GM19351 (cell line): Measurements from ENCODE around the gene ZNF20.
A peak's percentile ranks its signal among the peaks of the same experiment; 100 is the strongest.

Experiments
- ATAC-seq: cut with Tn5 transposase; IDR thresholded peaks from one replicate; pipeline ENCODE4 v1.9.1; 2021; ENCODE audit warnings: mild to moderate bottlenecking, moderate library complexity; ENCODE audit not compliant: unreplicated experiment

ZNF20 gene

GRCh38 chr19:12139885-12140544, at the start of gene ZNF20:
ZNF20 (minus strand) TSS chr19:12140350; CDS start chr19:12140182, 168 bp downstream.
- peak; percentile 86 for ATAC-seq

DNA sequence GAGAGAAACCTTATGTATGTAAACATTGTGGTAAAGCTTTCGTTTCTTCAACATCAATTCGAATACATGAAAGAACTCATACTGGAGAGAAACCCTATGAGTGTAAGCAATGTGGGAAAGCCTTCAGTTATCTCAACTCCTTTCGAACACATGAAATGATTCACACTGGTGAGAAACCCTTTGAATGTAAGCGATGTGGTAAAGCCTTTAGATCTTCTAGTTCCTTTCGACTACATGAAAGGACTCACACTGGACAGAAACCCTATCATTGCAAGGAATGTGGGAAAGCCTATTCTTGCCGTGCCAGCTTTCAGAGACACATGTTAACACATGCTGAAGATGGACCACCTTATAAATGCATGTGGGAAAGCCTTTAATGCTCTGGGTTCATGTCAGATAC, 47.5 kb upstream of the ZNF20 start:
- ATAC-seq: no peak

DNA sequence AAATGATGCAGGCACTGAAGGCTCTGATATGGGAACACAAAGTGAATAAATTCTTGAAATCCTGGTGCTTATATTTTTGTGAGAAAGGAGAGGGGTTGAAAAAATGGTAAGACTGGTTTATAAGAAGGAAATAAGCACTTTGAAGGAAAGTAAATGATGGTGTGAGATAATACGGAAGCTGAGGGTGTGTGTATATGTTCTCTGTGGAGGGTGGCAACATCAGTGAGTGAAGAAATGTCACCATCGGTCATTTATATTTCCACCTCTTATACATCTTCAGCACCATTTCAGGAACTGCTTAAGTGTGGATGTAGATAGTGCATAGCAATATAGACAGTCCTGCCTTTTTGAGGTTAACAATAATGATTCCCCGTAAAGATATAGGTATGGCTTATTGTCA, 40.2 kb upstream of the ZNF20 start:
- ATAC-seq: no peak

DNA sequence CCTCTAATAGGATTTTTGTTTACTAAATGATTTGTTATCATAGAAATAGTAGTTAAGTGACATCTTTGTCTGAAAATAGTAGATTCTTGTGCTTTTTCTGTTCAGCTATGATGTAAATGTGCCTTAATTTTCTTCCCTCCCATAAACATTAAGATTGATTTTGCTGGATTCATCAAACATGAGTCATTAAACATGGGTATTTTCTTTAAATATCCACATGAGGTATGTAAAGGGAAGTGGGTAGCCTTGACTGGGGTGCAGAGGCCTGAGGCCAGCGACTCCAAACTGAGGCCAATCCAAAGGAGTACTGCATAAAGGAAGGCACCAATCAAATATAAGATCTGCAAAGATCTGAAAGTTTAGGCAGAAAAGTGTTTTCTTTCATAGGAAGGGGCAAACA, 26.5 kb upstream of the ZNF20 start:
- no peak for ATAC-seq

DNA sequence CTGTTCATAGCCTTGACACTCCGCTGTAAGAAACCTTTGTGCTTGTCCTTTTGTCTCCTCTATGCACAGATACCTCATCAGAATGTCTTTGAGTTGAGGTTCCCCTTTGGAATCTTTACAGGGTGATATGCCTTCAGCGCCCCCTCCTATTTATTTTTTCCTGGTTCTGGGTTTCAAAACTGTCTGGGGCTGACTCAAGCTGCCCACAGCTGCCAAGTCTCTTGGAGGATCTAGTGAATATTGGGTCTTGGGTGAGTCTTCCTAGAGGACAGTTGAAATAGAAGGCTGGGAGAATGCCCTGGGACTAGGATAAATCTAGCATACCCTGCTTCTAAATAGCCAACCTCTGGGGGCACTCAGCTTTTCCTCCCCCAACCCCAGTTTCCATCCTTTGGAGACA, 23.7 kb upstream of the ZNF20 start:
- ATAC-seq: no peak

GRCh38 chr19:12162882-12163806, 23.0 kb upstream of the ZNF20 start, which contains the start of gene ZNF136:
ZNF136 (plus strand) TSS chr19:12163096; CDS start chr19:12163204, 108 bp downstream.
- ATAC-seq: peak; percentile 97

DNA sequence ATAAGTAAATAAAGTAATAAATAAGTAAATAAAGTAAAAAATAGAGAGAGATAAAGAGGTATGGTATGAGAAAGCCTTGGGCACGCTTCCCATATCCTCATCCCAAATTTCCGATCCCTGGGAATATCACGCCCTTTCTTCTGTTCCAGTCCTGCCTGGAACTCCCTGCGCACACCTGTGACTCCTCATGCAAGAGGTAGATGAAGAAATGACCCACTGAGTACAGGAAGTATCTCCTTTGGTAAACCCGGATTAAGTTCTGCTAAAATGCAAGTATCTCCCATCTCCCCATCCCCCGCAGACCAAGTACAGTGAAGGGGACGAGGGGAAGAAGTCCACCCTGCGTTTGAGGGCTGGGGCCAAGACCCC, 22.3 kb upstream of the ZNF20 start:
- peak; percentile 10 for ATAC-seq

DNA sequence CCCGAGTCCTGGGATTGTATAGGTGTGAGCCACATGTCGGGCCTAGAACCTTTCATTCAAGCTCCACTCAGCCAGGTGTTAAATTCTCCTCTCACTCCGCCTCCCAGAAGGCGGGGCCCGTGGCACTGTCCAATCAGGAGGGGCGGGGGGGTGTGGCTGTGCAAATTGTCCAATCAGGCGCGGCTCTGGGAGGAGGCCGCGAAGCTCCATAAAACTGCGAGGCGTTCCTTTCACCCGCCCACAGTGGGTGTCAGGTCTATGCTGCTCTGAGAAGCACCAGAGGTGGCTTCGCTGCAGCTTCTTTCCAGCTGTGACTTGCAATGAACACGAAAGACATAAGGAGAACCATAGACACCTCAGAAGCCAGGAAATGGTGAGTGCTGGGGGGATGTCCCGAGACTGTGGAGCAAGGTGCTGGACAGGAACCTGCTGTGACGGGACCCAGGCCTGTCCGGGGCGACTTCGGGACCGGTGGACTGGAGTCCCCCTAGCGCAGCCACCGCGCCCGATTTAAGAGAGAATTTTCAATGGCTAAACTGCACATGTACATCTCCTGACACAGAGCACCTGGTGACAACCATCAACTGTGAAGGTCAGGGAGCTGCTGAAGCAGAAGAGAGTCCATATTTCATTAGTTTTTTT, 19.7 kb upstream of the ZNF20 start:
- ATAC-seq: no peak

DNA sequence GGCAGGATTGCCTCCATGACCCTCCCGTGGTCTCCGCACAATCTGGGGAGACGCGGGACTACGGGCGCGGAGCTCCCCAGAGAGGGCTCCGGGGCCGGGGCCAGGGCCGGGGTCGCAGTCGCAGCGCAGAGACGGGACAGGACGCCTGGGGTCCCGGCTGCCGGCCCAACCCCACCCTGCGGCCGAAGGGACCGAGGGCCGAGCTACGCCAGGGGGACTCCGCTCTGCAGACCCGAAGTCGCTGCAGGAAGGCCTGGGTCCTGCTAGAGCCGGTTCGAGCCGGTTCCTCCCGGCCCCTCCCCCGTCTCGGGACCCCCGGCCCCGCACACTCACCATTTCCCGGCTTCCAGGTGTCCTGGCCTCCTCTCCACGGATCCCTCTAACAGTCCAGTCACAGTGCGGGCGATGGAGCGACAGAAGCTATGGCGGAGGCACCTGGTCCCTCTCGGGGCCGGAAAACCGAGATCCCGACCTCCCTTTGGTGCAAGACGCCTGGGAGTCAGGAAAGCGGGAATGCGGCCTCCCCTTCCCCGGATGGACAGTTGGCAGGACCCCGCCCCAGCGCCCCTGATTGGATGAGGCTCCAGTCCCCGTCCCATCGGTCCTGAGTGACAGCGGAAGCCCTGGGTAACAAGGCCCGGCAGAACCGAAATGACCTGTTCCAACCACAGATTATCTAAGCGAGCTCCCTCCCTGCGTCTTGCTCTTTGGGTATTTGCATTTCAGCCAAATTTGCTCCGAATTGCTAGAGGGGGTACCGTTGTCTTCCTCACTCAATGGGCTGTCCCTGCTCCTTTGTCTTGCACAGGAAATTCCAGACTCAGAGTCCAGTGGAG, 16.3 kb upstream of the ZNF20 start, which contains the start of gene ZNF625:
TSS of gene ZNF625 (minus strand) at position 512 of the 836 bp plus-strand sequence. CDS start at position 336, 176 bp downstream.
- peak; percentile 59 for ATAC-seq

DNA sequence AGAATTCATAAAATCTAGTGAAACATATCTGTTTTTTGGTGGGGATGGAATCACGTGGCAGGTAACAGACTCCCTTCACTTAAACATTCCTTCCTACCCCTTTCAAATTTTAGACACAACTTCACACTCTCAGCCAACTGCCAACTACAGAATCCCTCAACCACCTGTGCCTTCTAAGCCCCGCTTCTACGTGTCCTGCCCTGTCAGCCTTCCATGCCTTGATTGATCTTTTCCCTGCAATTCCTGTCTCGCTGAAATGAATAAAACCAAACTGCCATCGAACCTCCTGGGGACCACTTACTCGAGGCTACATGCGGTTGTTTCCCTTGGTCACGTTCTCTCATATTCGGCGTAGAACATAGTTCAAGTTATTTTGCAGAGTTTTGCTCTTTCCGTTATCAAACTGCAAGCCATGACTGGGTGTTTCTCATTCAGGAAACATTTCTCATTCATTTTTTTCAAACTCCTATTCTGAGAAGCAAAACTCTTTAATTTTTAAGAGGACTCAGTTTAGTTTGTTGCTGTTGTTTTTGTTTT, 15.2 kb upstream of the ZNF20 start:
- ATAC-seq: no peak

DNA sequence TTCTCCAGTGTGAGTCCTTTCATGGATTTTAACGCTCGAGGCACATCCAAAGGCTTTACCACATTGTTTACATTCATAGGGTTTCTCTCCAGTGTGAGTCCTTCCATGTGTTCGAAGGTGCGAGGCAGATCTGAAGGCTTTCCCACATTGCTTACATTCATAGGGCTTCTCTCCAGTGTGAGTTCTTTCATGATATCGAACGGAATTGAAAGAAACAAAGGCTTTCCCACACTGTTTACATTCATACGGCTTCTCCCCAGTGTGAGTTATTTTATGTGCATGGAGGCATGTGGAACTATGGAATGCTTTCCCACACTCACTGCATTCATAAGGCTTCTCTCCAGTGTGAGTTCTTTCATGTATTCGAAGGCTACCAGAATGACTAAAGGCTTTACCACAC, 5.2 kb upstream of the ZNF20 start:
- ATAC-seq: no peak

GRCh38 chr19:12141405-12141736, 1.2 kb upstream of the ZNF20 start:
- ATAC-seq: no peak

- peak; percentile 18 for ATAC-seq
These were observed 625 bp upstream of the ZNF20 start for GRCh38 chr19:12140545-12141404.

GRCh38 chr19:12139269-12139668, 881 bp downstream of the ZNF20 start:
- ATAC-seq: no peak

- no peak for ATAC-seq
These were observed 2.8 kb downstream of the ZNF20 start for GRCh38 chr19:12137221-12137940.

DNA sequence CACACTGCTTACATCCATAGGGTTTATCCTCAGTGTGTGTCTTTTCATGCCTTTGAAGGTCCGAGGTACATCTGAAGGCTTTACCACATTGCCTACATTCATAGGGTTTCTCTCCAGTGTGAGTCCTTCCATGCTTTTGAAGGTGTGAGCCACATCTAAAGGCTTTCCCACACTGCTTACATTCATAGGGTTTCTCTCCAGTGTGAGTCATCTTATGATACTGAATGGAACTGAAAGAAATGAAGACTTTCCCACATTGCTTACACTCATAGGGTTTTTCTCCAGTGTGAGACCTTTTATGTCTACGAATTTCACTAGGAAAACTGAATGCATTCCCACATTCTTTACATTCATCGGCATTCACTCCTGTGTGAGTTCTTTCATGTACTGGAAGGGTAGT, 7.1 kb downstream of the ZNF20 start:
- no peak for ATAC-seq

DNA sequence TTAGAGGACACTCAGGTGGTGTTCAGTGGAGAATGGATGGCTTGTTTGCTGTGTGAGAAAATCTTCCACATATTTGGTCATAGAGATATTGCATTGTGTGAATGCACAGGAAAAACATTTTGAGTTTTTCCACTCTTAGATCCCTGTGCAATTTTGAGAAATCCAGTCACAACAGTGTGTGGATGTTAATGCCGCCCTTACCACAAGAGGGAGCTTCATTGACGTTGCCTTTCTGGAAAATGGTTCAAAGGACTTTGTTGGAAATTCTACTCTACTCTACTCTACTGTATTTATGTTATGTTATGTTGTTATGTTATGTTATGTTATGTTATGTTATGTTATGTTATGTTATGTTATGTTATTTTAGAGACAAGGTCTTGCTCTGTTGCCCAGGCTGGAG, 13.4 kb downstream of the ZNF20 start:
- no peak for ATAC-seq

DNA sequence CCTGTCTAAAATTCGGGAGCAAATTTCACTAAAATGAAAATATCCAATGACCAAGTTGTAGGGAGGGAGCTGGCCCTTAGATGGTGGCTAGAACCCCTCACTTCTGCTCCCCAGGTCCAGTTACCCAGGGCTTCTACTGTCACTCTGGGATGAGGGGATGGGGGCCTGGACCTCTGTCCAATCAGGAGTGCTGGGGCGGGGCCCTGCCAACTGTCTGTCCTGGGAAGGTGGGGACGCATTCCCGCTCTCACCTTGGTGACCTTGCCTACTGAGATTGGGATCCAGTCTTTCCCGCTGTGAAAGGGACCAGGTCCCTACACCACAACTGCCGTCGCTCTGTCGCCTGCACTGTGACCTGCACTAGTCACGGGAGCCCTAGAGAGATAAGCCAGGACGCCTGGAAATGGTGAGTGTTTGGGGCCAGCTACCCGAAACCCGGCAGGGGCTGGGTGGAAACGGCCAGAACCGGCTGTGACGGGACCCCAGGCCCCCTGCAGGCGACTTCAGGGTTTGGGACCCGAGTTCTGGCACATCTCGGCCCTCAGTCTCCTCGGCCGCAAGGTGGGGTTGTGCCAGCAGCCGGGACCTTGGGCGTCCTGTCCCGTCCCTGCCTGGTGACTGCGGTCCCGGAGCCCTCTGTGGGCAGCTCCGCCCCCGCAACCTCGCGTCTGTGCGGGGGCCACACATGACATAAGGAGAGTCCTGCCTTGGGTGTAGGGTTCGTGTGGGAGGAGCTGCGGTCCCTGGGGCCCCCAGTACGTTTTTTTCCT, 22.8 kb downstream of the ZNF20 start:
- no peak for ATAC-seq
